Fibroblast of skin of right biceps (primary cell): Measurements from ENCODE around the gene SLC37A2.
A peak's percentile ranks its signal among the peaks of the same experiment; 100 is the strongest.
"Not testable (repeated sequence)": the region's sequence is repeated elsewhere in the genome, so short reads cannot be mapped to it uniquely, and the experiment has no call there.

Experiments used
- DNase-seq: peaks from one replicate; pipeline ENCODE4 v3.0.0-alpha.2; 2013

SLC37A2 gene

DNA sequence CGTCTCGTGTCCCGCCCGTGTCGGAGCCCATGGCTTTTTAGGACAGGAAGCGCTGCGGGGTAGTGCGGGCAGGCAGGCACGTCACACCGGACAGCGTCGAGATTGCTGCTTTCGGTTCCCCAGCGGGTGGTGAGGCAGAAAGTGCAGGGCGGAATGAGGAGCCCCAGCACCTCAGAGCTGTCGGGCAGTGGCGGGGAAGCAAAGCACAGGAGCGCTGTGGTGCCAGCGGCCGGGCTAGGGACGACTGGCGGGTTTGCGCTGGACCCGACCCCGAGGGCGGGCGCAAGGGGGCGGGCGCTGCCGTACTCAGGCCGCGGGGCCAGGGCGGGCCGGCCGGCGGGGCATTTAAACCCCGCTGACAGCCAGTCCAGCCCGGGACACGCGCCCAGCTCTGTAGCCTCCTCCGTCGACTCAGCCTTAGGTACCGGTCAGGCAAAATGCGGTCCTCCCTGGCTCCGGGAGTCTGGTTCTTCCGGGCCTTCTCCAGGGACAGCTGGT lies at the start of gene SLC37A2:
Gene SLC37A2 (plus strand): TSS at position 375 of the 498 bp plus-strand sequence. CDS start 63 bp downstream, at position 438.
- DNase-seq: peak; percentile 52

DNA sequence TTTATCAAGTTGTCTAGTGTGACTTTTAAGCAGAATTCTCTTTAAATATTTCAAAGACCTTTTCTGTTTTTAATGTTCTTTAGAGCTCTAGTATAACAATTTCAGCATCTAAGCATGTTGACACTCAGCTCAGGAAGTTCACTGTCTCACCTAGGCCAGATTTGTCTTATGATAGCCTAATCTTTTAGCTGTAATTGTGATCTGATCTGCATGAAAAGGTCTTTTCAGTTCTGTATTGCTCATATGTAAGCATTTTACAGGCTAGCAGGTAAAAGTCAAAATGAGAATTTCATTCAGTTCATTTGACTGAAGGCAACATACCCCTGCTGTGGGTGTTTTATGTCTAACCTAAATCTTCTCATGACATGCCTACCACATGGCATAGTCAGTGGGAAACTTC lies 46.7 kb upstream of the SLC37A2 start:
- no peak for DNase-seq

DNA sequence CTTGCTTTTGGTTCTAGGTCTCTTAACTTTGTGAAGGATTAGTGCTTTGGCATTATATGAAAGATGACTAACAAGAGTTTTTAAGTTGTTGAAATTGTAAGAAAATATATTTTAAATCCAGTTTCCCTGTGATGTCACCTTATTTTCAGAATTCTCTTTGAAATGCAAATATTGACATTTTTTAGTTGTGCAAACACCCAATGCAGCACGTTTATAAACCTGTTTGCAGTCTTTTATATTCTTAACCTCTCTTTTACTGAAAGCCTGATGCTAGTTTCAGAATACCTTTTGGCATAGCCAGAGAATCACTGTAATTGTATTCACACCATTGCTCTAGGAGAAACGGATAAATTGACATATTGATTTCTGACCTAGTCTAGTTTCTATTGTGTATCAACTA lies 42.8 kb upstream of the SLC37A2 start:
- DNase-seq: no peak

DNA sequence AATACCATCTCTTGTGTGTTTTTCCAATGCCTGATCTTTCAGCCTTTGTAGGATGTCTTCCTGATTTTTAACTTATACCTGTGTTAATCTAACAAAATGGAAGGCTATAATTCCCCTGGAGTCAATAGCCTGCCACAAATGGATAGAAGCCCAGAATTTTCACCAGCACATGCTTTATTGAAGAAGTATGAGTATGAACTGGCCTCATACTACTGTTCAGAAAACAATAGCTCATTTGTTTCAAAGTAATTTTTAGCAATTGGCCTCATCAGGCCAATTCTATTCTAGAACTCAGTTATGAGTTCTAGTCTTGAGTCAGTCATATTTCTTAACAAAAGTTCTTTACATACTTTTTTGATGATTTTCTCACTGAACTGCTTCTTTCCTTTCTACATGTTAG lies 40.6 kb upstream of the SLC37A2 start:
- DNase-seq: no peak

DNA sequence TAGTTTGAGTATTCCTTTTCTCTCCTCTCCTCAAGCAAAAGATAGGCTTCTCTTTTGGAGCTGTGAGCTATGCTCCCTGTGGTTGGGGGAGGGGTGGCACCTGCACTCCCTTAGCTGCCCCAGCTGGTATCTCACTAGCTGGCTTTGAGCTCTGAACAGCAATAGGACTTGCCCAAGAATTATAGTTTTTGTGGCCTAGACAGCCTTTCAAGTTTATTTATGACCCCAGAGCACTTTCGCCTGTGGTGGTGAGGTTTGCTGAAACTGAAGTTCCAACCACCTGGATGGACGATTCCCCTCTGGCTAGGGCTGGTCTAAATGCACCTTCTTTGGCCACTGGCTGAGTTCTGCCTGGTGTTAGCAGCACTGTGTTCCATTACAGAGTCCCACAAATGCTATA lies 37.1 kb upstream of the SLC37A2 start:
- DNase-seq: no peak

DNA sequence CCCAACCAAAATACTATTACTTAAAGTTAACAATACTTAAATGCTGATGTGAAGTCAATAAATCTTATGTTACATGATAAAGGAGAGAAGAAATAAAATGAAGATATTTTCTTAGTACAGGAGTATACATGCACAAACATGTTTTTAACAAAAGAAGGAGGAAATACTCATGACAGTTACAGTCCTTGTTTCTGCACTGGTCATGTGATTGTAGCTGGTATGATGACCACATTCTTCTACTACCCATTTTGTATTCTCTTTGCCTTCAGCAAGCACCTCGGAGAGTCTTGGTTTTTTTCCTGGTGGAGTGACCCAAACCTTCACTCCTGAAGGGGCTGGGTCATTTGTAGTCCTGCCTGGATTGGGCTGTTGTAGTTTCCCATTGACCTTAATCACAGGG lies 33.7 kb upstream of the SLC37A2 start:
- DNase-seq: not testable (repeated sequence)

DNA sequence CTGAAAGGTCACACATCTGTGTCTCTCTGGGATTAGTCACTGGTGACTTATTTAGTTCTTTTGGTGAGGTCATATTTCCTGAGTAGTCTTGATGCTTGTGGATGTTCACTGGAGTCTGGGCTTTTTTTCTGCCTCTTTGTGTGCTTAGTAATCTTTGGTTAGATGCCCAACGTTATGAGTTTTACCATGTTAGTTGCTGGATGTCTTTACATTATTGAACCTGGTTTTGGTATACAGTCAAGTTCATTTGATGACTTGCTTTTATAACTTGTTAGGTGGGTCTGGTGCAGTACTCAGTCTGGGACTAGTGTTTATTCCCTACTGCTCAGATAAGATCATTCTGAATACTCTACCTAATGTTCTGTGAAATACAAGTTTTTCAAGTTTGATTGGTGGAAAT lies 26.2 kb upstream of the SLC37A2 start:
- DNase-seq: peak; percentile 89

DNA sequence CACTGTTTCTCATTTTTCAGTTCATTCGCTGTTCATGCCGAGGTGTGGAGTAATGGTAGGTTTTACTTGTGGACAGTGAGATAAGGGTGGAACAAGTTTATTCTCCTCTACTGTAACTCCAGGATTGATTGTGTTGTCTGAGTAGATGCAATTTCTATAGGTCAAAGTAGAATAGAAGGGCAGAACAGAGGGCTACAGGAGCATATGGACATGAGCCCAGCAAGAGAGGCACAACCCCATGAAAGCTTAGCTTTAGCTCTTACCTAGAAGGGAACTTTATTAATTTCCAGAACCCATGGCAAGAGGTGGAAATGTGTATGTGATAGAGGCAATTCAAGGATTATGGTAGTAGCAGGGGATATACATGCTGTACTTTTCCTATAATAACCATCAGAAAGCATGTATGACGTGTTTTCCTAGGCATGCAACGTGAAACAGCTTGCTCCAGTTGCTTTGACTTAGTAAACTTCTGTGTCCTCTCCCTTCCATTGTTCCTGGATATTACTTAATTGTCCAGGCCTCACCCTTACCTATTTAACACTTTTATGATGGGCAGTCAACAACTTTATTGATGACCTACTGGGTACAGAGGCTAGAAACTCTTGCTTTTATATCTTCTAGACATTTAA lies 13.8 kb upstream of the SLC37A2 start:
- DNase-seq: no peak

DNA sequence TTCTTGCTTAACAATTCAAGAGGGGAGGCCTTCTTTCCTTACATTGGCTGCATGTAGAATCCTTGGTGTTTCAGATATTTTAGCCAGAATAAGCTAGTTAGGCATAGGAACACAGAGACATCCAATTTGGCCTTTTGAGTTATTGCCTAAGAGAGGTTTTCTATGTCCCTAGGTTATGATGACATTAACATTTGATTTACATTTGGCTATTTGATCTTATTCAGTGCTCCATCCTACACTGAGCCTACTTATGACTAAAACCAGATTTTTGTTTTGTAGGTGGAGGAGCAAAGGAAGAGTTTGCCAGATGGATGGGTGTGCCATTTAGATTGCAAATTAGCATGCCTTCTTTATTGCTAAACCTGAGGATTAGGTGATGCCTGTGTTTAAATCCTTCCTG lies 11.1 kb upstream of the SLC37A2 start:
- no peak for DNase-seq

DNA sequence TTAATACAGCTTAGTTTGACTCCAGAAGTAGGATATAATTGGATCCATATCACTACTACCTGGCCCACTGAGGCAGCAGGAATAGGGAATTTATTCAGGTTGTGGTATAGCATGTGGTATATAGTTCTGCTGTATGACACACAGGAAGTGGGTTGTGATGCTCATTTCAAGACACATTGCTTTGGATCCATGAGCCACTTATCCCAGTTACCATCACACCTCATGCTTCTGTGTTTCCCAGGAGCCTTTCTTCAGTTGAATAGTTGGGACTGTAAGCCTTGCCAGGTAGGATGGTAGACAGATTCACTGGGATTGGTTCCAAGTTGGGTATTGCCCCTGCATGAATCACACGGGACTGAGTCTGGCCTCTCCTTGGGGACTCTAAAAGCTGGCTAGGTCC lies 9.9 kb upstream of the SLC37A2 start:
- no peak for DNase-seq

DNA sequence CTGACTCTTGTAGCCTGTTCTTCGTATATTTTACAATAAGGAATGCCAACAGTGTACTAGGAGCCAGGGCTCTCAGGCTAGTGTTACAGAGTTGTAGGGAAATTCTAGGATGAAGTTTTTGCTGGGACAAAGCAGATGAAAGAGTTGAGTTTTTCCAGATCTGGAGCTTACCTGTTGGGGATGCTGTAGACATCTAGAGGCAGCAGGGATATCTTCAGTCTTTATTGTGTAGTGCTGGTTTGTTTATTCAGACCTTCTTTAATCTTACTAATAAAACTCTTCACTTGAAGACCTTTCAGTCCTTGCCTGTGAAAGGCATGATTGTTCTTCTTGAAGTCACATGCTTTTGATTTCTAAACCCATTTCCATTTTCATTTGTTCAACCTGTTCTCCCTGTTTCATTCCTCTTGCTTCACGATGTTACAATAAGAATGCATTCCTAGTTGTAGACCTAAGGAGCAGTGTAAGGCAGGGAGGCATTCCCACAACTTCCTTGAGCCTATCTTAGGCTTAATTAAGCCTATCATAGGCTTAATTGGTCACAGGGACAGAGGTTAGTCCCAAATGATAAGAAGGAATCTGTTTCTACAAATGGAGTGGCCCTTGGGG lies 7.9 kb upstream of the SLC37A2 start:
- no peak for DNase-seq

DNA sequence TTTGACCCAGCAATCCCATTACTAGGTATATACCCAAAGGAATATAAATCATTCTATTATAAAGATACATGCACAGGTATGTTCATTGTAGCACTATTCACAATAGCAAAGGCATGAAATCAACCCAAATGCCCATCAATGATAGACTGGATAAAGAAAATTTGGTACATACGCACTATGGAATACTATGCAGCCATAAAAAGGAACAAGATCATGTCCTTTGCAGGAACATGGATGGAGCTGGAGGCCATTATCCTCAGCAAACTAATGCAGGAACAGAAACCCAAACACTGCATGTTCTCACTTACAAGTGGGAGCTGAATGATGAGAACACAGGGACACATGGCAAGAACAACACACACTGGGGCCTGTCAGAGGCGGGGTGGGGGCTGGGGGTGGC lies 7.0 kb upstream of the SLC37A2 start:
- DNase-seq: not testable (repeated sequence)

DNA sequence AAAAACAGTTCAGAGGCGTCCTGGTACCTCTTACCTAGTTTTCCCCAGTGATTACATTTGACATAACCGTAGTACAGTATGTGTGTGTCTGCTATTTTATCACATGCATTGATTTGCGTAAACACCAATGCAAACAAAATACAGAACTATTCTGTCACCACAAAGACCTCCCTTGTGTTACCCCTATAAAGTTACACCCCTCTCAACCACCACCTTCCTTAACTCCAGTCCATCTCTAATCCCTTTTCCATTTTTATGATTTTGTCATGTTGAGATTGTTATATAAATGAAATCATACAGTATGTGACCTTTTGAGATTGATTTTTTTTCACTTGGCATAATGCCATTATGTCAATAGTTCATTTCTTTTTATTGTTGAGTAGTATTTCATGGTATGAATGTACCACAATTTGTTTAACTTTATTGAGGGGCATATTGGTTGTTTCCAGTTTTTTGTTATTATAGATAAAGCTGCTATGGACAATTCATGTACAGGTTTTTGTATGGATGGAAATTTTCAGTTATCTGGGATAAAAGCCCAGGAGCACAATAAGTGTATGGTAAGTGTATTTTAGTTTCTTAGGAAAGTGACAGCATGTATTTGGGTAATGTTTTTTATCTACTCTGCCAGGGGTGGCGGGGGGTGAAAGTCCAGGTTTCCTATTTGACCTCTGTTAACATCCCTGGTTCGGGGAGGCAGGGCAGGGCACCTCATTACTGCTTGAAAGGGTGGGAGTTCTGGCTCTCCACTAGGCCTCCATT lies 6.0 kb upstream of the SLC37A2 start:
- DNase-seq: no peak

DNA sequence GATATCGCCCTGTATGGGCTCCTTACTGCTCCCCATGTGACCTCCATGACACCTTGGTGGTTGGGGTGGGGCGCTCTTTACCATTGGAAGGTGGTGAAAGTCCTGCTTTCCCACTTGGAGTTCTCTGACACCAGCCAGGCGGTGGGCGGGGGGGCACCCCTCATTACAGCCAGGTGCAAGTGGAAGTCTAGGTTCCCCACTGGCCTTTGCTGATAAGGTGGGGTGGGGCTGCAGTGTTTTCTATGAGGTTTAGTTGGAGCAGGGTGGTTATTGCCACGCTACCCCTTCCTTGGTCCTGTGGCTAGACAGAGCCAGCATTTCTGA lies 5.5 kb upstream of the SLC37A2 start:
- no peak for DNase-seq

DNA sequence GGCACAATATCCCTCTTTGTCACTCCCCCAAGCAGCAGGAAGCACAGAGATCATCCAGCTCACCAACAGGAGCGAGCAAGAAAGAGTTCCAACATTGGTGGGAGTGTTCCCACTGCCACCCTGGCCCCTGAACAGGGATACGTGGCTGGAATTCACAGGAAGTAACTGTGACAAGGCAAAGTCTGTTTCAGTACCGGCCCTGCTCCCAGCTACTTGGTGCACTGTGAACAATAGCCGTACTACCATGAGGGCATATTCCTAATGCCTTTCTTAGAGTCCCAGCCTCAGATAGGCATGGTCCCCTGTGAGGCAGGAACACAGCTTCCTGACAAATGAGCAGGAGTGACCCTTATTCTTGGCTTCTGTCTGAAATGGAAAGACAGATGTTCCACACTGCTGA lies 1.8 kb upstream of the SLC37A2 start:
- DNase-seq: no peak

DNA sequence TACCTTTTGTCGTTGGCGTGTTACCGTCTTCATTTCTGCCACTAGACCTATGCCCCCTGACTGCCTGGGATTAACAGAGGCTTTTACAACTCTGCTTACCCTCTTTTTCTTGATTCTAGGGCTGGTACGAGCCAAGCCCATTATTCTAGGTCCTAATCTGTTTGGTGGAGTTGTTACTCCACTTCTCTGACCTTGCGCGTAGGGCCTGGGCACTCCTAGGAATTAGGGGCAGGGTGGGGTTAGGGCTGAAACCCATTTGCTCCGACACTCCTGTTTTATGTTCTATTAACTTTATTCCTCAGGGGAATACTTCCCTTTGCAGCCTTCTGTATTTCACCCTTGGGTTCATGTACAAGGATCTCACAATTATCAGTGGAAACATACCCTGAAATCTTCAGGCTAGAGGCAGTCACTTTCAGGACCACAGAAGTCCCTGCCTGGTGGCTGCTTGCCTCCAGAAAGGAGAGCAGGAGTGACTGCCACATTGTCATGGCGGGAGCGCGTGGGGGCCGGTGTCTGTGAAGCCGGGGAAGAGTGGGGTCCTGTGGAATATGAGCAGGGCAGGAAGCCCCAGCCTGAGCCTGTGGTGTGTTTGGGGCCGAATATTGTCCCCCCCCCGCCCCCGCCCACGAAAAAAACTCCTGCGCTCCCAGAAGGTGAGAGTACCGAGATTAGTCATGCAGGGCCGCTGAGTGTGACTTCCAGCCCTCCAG lies 731 bp upstream of the SLC37A2 start:
- DNase-seq: no peak

DNA sequence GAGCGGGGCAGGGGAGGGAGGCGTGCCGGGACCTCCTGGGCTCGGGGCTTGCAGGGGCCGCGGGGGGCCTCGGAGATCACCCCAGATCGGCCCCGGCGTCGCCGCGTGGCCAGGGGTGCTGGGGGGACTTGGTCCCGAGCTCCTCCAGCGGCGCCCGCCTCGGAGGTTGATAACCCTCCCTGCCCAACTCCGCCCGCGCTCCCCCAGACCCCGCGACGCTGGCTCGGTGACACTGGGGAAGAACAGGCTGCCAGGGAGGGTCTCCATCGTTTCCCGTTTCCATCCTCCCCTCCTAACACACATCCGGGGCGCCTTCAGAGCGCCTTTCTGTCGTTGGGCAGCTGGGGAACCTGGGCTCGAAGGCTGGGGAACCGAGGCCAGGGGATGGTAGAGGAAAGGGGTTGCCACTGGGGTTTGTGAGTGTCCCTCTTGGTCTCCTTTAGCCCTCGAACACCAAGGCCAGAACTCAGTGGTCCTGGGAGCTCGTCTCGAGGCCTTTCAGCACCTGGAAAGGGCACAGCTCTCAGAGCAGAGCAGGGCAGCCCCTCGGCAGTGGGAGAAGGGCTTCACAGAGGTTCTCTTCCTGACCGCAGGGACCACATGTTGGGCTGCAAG lies 431 bp downstream of the SLC37A2 start:
- no peak for DNase-seq

DNA sequence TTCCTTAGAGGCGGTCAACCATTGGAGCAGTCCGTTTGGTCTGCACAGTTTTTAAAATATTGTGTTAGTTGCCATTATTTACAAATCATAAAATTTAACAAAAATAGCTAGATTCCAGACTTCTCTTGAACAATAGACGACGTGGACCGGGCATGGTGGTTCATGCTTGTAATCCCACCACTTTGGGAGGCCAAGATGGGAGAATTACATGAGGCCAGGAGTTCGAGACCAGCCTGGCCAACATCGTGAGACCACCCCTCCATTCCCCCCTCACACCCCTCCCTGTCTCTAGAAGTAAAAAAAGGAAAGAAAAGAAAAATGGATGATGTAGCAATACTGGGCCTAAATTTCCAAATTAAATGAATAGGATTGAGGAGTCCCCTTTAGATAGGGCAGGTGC lies 965 bp downstream of the SLC37A2 start:
- DNase-seq: no peak

DNA sequence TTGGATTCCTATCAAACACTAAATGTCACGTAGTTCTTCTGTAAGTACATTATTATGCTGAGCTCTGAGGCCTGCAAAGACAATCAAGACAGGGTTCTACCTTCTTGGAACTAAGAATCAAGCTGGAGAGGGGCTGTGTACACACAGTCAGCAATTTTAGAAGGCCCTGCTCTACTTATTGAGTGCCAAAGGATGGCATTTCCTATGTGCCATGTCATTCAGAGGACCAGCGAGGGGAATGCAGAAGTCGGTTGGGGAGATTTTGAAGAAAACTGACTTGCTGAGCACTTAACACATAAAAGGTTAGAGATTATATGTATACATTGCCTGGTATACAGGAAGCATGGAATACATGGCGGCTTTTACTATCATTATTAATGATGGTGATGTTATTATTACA lies 5.3 kb downstream of the SLC37A2 start:
- DNase-seq: no peak

DNA sequence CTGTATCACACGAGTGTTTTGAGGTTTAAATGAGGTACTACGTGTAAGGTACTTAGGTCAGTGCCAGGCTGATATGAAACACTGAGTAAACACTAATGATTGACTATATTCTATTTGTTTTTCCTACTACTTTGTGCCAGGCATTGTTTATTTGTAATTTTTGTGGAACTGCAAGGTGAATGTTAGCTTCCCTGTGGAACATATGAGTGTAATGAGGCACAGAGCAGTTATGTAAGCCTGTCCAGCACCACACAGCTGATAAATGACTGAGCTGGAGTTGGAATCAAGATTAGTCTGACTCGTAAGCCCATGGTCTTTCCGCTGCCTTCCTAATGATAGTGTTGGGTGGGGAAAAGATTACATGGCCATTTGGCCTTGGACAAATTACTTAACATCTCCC lies 5.9 kb downstream of the SLC37A2 start:
- DNase-seq: no peak

DNA sequence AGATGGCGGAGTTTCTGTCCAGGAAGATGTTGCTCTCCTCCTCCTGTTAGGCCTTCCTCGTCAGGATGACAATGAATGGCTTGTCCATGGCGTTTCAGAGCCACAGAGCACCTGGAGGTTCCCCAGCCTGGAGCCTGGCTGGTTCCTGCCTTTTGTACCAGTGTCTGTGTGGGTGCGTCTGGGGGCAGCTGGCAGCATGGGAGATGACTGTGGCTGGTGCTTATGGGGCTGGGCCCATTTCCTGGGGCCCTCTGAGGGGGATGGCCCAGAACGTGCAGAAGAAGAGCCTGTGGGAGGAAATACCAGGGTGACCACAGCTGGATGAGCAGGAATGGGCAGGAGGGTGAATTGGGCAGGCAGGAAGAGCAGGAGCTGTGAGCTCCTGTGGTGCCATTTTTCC lies 6.7 kb downstream of the SLC37A2 start:
- DNase-seq: peak; percentile 24

DNA sequence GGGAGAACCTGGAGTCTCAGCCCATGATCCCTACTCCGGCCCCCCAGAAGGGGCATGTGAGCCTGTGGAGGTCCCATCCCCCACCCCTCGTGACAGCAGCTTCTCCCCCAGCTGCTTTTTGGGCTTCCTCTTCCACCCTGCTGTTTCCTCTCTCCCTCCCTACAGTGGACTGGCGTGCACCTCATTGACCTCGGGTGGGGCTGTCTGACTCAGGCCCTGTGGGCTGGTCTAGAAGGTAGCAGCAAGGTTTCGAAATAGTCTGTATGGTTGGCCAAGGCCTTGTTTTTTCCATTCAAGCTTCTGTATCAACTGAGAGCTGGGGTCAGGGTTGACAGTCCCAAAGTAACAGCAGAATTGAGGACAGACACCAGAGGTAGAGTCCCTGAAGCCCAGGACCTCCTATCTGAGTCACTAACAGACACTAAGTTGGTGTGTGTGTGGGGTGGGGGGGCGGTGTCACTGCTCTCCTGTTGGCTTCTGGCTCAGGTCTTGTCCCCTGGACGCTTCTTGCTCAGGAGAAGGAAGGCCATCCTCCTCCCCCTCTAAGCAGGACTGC lies 7.7 kb downstream of the SLC37A2 start:
- DNase-seq: peak; percentile 28

DNA sequence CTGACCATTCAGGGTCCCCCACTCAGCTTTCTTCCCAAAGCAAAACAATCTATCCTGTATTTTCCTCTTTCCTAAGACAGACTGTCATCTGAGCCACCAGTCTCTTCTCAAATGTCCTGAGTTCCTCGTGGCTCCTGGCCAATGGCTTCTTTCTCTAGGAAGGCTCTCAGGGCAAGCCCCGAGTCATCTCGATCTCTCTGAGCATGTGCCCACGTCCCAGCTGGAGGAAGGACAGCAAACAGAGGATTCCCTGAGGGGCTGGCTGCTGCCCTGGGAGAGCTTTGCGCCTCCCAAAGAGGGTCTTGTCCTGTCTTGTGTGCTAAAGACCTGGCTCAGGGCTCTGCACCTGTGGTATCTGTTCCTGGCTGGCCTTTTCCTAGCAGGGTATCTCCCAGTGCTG lies 8.3 kb downstream of the SLC37A2 start:
- DNase-seq: no peak
